Activated B cell treated with CpG ODN at 0.5 μM for 24 hours (primary cell): Measurements from ENCODE around the gene SMAD1. TPM values are rescaled to one million over a fixed set of nuclear protein-coding genes. Genes with fewer than 3 reads are reported as not detected.

Experiments
- ATAC-seq: fragments of 200-7000 bp; cut with Tn5 transposase; one replicate; pipeline ENCODE4 v1.10.0; 2021; ENCODE audit warnings: low read depth, mild to moderate bottlenecking, moderate library complexity
- CTCF ChIA-PET: fragments of 350-600 bp; sonication (Branson Sonifier 250); formaldehyde crosslinking; loops from one replicate; lab custom pipeline; 2021; ENCODE audit warnings: antibody characterized with exemption; lab: Charles Lee
- POLR2A ChIA-PET: fragments of 350-600 bp; sonication (Branson Sonifier 250); formaldehyde crosslinking; loops from one replicate; lab custom pipeline; 2021; ENCODE audit warnings: antibody characterized with exemption; lab: Charles Lee
- DNase-seq: peaks from one replicate; pipeline ENCODE4 v3.0.0; 2022
- H3K27ac Mint-ChIP-seq: one replicate; pipeline ENCODE4 v1.8.0; 2020; ENCODE audit warnings: mixed read lengths
- H3K27me3 Mint-ChIP-seq: one replicate; pipeline ENCODE4 v1.8.0; 2021; ENCODE audit warnings: mixed read lengths
- H3K36me3 Mint-ChIP-seq: one replicate; pipeline ENCODE4 v1.8.0; 2021; ENCODE audit warnings: low read depth, mixed read lengths
- H3K4me1 Mint-ChIP-seq: one replicate; pipeline ENCODE4 v1.8.0; 2021; ENCODE audit warnings: mixed read lengths
- H3K4me3 Mint-ChIP-seq: one replicate; pipeline ENCODE4 v1.8.0; 2020; ENCODE audit warnings: mild to moderate bottlenecking, mixed read lengths
- H3K9me3 Mint-ChIP-seq: one replicate; pipeline ENCODE4 v1.8.0; 2020; ENCODE audit warnings: mixed read lengths
- CTCF ChIP-seq: fragments of 200-600 bp; IDR thresholded peaks from one replicate; pipeline ENCODE4 v1.8.0; 2022; ENCODE audit warnings: antibody characterized with exemption, mild to moderate bottlenecking
- intact Hi-C: fragments of 100-400 bp; cut with micrococcal nuclease; formaldehyde crosslinking; loops from one replicate; pipeline ENCODE4 v1.15.1; 2024
- total RNA-seq: library from RNA; stranded (reverse); gene quantifications from 2 replicates; pipeline ENCODE4 v1.2.3, GENCODE V29; 2022

Gene SMAD1
- total RNA-seq, 1 donor from 2014 or later = not detected

- no peak overlapping the region for H3K4me3 Mint-ChIP-seq
- ATAC-seq (no peak), DNase-seq (no peak)
- no peak for TF ChIP-seq CTCF
- ChIA-PET POLR2A (no interaction called here), CTCF (no interaction called here)
- H3K36me3 Mint-ChIP-seq = no peaks in the 10 kb centered on the region
- no peak overlapping the region for H3K27ac Mint-ChIP-seq
- no peaks in the 10 kb centered on the region for H3K4me1 Mint-ChIP-seq
- intact Hi-C loops = no loop called here
- H3K9me3 Mint-ChIP-seq = no peaks in the 10 kb centered on the region
- peaks cover 2% of the 10 kb centered on the region for H3K27me3 Mint-ChIP-seq
These were observed 52.3 kb downstream of the SMAD1 start for GRCh38 chr4:145533961-145534360.

- intact Hi-C loops = no loop called here
- ATAC-seq = no peak
These were observed 53.5 kb downstream of the SMAD1 start for GRCh38 chr4:145535202-145535601.

GRCh38 chr4:145536044-145536443, 54.4 kb downstream of the SMAD1 start:
- no peak overlapping the region for H3K27ac Mint-ChIP-seq
- H3K4me3 Mint-ChIP-seq = no peak overlapping the region
- no peaks in the 10 kb centered on the region for H3K36me3 Mint-ChIP-seq
- POLR2A ChIA-PET = no interaction called here
- DNase-seq (no peak), ATAC-seq (no peak)
- intact Hi-C loops = no loop called here
- no peaks in the 10 kb centered on the region for H3K4me1 Mint-ChIP-seq
- H3K27me3 Mint-ChIP-seq = peaks cover 5% of the 10 kb centered on the region
- H3K9me3 Mint-ChIP-seq = no peaks in the 10 kb centered on the region
- CTCF ChIA-PET = no interaction called here
- no peak for TF ChIP-seq CTCF

More at GRCh38 chr4:145535202-145535601, 53.5 kb downstream of the SMAD1 start:
- no peak overlapping the region for H3K4me3 Mint-ChIP-seq
- DNase-seq = no peak
- H3K27ac Mint-ChIP-seq = no peak overlapping the region
- peaks cover 5% of the 10 kb centered on the region for H3K27me3 Mint-ChIP-seq
- TF ChIP-seq CTCF = no peak
- CTCF ChIA-PET = no interaction called here
- H3K9me3 Mint-ChIP-seq = no peaks in the 10 kb centered on the region
- H3K4me1 Mint-ChIP-seq = no peaks in the 10 kb centered on the region
- no peaks in the 10 kb centered on the region for H3K36me3 Mint-ChIP-seq
- POLR2A ChIA-PET = no interaction called here

GRCh38 chr4:145538596-145538995, 56.9 kb downstream of the SMAD1 start:
- H3K4me3 Mint-ChIP-seq = no peak overlapping the region
- no peaks in the 10 kb centered on the region for H3K9me3 Mint-ChIP-seq
- no peak for TF ChIP-seq CTCF
- POLR2A ChIA-PET = no interaction called here
- intact Hi-C loops = no loop called here
- DNase-seq (no peak), ATAC-seq (no peak)
- no peaks in the 10 kb centered on the region for H3K36me3 Mint-ChIP-seq
- H3K27me3 Mint-ChIP-seq = peaks cover 5% of the 10 kb centered on the region
- H3K4me1 Mint-ChIP-seq = no peaks in the 10 kb centered on the region
- no peak overlapping the region for H3K27ac Mint-ChIP-seq
- CTCF ChIA-PET = no interaction called here

GRCh38 chr4:145539671-145540070, 58.0 kb downstream of the SMAD1 start:
- ChIA-PET CTCF (no interaction called here), POLR2A (no interaction called here)
- no peak for ATAC-seq
- TF ChIP-seq CTCF = no peak
- Mint-ChIP-seq H3K36me3 (no peaks in the 10 kb centered on the region), H3K4me1 (no peaks in the 10 kb centered on the region), H3K9me3 (no peaks in the 10 kb centered on the region), H3K4me3 (no peak overlapping the region), H3K27ac (no peak overlapping the region), H3K27me3 (peaks cover 5% of the 10 kb centered on the region)
- intact Hi-C loops = no loop called here
- DNase-seq = no peak
